Measurements from ENCODE around the gene CFAP410.
A peak's percentile ranks its signal among the peaks of the same experiment; 100 is the strongest.

The CFAP410 gene

GRCh38 chr21:44337941-44338895 is 972 bp downstream of the CFAP410 start:
- peak; percentile 70 for DNase-seq (ENCODE audit: low spot score)
- TF ChIP-seq CTCF (IDR thresholded peaks at IDR 0.05; ENCODE audit: extremely low read depth, missing control alignments) = no peak

- no peak for TF ChIP-seq CTCF (IDR thresholded peaks at IDR 0.05; ENCODE audit: extremely low read depth, missing control alignments)
- DNase-seq (ENCODE audit: low spot score) = no peak
These were observed 1.7 kb downstream of the CFAP410 start for GRCh38 chr21:44337449-44337848.

DNA sequence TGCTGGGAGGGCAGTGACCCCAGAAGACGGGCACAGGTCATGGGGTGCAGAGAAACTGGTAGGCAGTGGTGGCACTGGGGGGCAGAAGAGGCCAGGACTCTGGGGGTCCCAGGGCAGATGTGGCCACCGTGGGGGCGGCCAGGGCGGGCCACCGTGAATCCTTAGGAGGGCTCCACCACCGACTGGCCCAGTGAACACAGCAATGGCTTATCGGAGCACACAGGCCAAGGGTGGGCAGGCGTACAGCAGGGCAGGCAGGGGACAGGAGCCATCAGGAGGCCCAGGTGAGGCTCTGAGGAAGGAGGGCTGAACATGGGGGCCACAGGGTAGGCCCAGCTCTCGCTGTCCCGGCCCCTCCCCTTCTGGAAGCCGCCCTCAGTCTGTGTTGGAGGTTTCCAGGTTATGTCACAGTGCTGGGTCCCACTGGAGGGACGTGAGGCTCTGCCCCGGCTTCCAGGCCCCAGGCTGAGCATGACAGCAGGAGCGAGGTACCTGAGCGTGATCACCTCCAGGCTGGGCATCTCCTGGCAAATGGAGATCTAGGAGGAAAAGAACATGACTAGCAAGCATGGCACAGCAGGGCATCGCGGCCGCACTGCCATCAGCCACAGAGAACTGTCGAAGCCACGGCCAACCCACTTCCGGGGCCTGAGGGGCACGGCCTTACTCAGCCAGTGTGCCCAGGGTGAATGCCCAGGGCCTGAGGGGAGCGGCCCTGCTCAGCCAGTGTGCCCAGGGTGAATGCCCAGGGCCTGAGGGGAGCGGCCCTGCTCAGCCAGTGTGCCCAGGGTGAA is 3.7 kb downstream of the CFAP410 start:
- no peak for DNase-seq (ENCODE audit: low spot score)
- no peak for TF ChIP-seq CTCF (IDR thresholded peaks at IDR 0.05; ENCODE audit: extremely low read depth, missing control alignments)

DNA sequence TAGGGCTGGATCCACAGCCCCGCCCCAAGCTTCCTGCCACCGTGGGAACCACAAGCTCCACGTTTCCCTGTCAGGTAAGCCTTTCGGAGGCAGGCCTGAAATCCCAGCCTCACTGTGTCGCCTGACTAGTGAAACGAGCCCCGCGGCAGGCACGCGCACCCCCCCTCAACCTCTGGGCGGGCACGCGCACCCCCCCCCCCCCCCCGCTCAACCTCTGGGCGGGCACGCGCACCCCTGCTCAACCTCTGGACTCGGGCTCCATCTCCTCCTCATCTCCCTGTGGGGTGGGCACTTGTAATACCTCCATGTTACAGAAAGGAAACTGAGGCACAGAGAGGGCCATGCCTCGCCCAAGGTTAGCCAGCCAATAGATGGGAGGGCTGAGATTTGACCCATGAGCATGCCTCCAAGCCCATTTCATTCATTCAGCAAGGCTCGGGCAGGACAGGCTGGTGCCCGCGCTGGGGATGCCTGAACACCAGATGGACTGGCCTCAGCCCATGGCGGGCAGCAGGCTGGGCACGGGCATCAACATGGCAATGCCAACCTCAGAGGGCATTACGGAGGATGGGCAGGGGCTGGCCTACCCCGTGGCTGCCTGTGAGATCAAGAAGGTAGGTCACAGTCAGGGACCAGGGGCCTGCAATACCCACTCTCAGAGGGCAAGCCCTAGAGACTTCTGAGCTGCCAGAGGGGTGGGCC is 4.7 kb downstream of the CFAP410 start:
- no peak for DNase-seq (ENCODE audit: low spot score)
- no peak for TF ChIP-seq CTCF (IDR thresholded peaks at IDR 0.05; ENCODE audit: extremely low read depth, missing control alignments)

GRCh38 chr21:44333509-44334328 is 5.5 kb downstream of the CFAP410 start:
- no peak for DNase-seq (ENCODE audit: low spot score)
- no peak for TF ChIP-seq CTCF (IDR thresholded peaks at IDR 0.05; ENCODE audit: extremely low read depth, missing control alignments)

DNA sequence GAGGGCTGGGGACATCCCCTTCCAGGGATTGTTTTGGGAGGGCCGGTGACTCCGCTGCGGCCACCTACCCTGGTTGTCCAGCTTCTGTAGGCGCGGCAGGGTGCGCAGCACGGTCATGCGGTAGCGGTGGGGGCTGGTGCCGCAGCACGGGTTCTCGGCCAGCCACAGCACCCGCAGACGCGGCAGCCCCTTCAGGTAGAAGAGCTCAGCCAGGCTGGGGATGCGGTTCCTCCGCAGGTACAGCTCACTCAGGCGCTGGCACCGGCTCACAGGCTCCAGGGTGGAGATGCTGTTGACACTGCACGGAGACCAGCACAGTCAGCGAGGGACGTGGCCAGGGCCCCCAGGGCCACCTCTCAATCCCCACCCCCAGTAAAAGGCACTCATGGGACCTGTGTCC is 6.2 kb downstream of the CFAP410 start:
- TF ChIP-seq CTCF (IDR thresholded peaks at IDR 0.05; ENCODE audit: extremely low read depth, missing control alignments) = no peak
- DNase-seq (ENCODE audit: low spot score) = no peak
